ENCODE measurements around the gene TXNRD2. TPM values are rescaled to one million over a fixed set of nuclear protein-coding genes. Genes with fewer than 3 reads are reported as not detected.
A peak's percentile ranks its signal among the peaks of the same experiment; 100 is the strongest.
"Not testable (repeated sequence)": the region's sequence is repeated elsewhere in the genome, so short reads cannot be mapped to it uniquely, and the experiment has no call there.

Gene TXNRD2
- polyA plus RNA-seq, 3 donors = 29.9 to 36.0 (median 30.0) TPM

GRCh38 chr22:19892257-19892879 is 49.2 kb downstream of the TXNRD2 start:
- no peak for DNase-seq

DNA sequence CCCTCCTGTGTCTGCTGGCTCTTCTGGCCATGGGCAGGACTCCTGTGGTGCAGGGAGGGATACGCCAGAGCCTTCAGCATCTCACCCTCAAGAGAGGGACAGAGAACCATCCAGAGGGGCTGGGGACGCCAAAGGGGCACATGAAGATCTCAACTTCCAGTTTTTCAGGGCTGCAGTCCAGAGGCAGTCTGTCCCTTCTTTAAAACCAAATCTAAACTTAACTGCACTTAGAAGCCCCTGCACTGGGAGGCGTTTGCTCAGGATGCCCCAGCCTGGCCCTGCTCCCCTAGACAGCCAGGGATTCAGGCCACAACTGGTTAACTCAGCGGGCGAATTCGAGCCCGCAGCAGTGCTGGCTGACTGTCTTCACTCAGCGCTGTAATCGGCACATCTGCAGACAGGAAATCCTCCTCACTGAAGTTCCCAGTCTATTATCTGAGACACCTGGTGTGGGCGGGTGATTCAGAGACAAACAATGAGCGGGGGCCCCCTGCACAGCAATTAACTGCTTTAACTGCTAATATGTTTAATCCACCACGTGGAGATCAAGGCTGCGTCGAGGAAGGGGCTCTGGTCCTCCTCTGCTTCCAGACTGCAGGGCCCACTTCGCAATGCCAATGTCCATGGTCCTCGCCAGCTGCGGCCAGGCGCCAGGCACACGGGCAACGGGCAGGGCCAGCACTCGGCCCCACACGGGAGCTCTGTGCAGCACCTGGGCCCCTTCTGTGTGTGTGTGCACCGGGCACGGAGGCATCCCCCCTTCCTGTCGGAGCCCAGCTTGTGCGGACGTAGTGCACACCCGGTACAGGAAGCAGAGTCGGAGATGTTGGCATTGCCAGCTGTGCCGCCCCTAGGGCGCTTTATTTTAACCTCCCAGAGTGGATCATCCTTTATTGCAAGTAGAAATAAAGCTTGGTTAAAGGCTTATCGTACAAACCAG is 50.0 kb downstream of the TXNRD2 start:
- DNase-seq = no peak

GRCh38 chr22:19890502-19891316 is 50.9 kb downstream of the TXNRD2 start:
- DNase-seq = no peak

DNA sequence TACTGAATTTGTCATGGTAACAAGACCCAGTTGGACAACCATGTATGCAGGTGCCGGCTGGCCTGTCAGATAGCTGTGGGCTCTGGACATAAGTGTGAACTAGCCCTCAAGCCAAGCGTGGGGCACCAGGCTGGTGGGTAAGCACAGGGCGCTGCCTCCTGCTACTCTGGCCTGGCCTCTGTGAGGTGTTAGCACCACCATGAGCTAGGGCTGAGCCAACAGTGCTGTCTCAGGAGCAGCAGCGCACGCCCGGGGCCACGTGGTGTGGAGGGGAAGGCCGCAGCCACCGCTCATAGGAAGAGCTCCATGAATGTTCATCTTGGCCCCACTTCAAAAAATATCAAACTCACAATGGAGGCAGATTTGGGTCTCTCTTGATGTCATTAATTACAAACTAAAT is 51.7 kb downstream of the TXNRD2 start:
- DNase-seq = no peak

- DNase-seq = no peak
These were observed 53.4 kb downstream of the TXNRD2 start for GRCh38 chr22:19888131-19888746.

DNA sequence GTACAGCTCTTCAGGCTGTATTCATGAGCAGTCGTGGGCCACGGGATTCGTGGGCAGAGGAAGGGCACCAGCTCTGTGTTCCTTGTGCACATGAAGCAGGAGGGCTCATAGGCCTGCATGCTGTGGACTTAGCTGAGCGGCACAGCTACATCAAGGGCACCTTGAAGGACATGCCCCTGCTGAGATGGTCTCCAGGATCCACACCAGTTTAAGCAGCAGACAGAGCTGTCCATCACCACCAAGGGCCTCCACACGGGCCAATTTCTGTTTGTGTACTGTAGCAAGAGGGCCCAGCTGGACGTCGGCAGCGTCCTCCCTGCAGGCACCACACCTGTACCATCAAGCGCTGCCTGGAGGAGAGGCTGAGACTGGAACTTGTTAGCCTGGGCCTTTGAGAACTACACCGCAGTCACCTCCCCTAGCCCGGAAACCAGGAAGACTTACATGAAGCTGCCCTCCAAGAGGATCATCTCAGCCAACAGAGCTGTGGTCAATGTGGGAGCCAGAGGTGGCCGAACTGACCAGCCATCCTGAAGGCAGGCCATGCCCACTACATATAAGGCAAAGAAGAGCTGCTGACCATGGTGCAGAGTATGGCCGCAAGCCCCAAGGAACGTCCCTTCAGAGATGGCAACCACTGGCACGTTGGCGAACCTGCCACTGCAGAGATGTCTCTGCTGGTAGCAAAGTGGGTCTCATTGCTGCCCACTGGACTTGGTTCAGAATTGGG is 54.2 kb downstream of the TXNRD2 start:
- DNase-seq = no peak

GRCh38 chr22:19886605-19887255 is 54.9 kb downstream of the TXNRD2 start:
- no peak for DNase-seq

DNA sequence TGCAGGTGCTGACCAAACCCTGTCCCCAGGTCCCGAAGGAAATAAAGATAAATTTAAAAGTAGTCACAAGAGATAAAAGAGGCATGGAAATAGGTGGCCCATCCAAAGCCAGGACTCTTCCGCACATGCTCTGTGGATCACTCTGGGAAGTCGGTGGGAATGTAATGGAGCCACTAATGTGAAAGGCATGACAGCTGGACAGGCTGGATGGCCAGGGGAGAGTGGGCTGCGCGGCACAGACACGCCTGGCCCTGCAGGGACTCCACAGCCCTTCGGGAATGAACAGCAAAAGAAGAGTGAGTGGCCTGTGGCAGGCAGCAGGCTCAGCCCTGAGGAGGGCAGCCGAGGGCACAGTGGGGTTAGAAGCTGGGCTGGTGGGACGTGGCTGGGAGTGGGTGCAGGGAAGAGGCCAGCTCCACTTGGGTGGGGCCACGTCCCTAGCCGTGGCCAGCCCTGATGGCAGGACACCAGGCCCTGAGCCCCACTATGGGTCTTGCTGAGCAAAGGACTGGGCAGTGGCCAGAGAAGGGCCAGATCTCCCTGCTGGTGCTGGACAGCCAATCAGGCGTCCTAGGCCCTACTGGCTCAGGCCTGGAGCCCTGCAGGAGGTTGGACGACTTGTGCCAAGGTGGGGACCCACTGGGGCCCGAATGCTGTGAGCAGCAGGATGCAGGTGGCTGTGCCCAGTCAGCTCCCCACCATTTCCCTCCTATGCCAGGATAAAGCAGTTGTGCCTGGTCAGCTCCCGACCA is 55.6 kb downstream of the TXNRD2 start:
- DNase-seq = no peak

DNA sequence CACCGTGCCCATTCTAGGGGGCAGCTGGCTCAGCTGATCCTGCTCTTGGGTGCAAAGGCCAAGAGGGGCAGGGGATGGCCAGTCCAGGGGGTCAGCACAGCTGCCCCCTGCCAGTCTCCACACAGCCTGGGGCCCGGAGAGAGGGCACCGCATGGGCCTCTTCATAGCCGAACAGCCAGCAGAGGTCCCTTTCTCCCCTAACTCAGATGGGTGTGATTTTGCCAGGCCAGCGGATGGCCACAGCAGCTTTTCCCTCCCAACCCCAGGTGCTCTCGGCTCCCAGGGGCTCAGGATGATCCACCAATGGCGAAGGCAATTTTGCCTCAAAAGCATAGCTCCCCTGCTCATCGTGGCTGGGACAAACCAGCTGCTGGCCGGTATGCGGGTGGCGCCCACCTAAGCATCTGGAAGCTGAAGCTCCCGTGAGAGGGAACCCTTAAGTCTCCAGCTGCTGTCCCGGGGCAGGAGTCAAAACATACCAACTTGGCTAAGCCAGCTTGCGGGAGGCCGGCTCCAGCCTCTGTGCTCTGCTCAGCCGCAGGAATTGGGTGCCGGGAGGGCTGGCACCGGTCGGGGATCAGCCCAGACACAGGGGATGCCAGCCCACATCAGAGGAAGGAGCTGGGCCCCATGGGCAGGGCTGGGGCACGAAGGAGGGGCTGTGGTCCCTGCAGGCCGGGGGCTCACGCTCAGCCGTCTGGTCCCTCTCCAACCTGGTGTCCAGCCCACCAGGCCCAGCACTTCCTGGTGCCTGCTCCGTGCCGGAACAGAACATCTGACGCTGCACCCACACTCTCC is 56.5 kb downstream of the TXNRD2 start:
- DNase-seq = no peak

- no peak for DNase-seq
These were observed 57.3 kb downstream of the TXNRD2 start for GRCh38 chr22:19884161-19884953.

GRCh38 chr22:19883446-19883845 is 58.2 kb downstream of the TXNRD2 start:
- not testable (repeated sequence) for DNase-seq

- no peak for DNase-seq
These were observed 58.9 kb downstream of the TXNRD2 start for GRCh38 chr22:19882446-19883381.

DNA sequence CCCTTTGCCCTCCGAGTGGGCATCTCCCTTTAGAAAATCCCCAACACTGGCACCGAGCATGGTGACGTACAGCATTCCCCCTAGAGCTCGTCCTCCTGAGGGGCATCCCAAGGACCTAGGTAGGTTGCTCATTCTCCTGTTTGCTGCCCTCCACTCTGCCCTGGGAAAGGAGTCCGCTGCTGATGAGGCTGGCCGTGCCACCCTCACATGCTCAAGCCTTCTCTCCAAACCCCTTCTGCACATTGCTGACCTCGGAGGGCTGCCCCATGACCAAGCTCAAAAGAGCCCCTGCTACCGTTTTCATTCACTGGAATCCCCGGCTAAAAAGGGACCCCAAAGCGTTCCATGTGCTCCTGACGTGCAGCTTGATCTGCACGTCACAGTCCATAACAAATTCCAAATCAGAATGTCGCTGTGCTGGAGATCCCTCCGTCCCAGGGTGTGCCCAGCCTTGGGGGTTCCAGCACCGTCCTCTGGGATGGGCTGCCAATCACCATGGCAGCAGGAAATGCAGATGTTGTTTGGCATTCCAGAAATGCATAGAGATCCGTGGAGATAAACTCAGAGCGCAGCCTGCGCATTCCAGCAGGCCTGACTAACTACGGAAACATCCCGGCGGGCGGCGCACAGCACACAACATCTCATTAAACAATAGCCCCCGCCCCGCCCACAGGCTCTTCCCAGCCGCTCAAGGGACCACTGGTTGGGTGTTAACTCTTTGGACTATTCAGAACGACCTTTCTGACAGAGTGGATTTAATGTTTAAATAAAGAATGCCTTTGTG is 60.6 kb downstream of the TXNRD2 start:
- peak; percentile 85 for DNase-seq

- DNase-seq = no peak
These were observed 61.4 kb downstream of the TXNRD2 start for GRCh38 chr22:19879992-19880785.

DNA sequence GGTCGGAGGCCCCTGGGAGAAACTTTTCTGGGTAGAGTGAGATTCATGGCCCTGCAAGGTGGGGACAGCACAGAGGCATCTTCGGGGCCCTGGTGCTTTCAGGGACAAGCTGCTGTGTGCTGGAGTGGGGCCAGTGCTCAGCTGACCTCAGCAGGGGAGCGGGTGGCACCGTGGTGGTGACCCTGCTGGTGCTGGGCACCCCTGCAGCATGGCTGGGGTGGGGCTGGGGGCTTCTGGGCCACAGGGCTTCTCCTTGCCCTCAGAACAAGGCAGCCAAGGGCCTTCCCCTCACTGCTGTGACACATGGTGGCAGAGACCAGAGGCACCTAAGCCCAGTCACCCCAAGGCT is 62.0 kb downstream of the TXNRD2 start:
- no peak for DNase-seq

DNA sequence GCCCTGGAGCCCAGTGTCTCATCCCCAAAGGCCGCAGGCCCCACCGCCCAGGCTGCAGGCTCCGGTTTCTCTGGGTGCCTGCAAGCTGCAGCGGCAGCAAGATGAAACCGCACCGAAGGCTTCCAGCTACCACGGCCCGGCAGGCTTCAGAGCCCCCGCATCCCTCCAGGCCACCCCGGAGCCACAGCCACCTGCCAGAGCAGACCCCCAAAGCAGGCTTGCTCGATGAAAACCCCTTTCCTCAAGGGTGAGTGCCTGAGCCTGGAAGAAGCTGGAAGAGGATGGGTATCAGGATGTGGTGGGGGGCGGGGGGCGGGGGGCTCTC is 62.4 kb downstream of the TXNRD2 start:
- DNase-seq = no peak
